22Rv1 (cell line): ENCODE data around the gene PPIP5K2.

Experiments used
- CTCF ChIP-seq: fragments of 450-650 bp; IDR thresholded peaks from 2 replicates; pipeline ENCODE4 v1.5.1; 2017; ENCODE audit warnings: mild to moderate bottlenecking
- ZFX ChIP-seq: fragments of 450-650 bp; IDR thresholded peaks from 2 replicates; pipeline ENCODE4 v1.6.1; 2017; ENCODE audit warnings: antibody characterized with exemption, borderline replicate concordance

GRCh38 chr5:103247118-103247517 is 127.0 kb downstream of the PPIP5K2 start:
- TF ChIP-seq CTCF, result no peak
- TF ChIP-seq ZFX, result no peak
